Measurements from ENCODE around the gene GAS7.

Gene GAS7

DNA sequence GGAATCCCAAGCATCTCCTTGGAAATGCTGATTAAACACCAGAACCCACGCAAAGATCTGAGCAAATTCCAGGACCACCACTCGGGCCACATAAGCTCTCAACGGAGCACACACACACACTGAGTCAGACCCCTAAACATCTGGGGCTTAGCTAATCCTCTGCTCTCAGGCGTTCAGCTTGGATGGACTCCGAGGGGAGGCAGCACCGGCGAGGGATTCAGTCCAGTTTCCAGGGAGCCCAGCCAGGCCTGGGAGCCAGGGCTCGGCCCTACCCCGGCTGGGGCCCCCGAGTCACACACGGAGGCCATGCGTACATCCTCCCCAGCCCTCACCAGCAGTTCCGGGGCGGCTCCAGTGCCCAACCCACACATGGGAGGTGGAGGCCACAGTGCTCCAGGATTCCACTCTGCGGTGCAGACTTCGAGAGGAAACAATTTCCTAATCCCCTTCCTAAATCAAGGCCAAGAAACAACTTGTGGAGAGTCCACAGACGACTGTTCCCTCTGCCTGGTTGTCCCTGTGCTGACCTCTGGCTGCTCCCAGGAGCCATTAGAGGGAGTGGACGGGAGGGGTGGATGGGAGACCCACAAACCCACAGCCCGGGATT lies 70.5 kb downstream of the GAS7 start:
- no peak overlapping the region for H3K9ac ChIP-seq (ENCODE audit: low read length)
- no peak overlapping the region for H2AFZ ChIP-seq (ENCODE audit: low read length)
- H3K9me2 ChIP-seq (ENCODE audit: low read depth, low read length) = no peaks in the 10 kb centered on the region
- TF ChIP-seq, protein P1, sequence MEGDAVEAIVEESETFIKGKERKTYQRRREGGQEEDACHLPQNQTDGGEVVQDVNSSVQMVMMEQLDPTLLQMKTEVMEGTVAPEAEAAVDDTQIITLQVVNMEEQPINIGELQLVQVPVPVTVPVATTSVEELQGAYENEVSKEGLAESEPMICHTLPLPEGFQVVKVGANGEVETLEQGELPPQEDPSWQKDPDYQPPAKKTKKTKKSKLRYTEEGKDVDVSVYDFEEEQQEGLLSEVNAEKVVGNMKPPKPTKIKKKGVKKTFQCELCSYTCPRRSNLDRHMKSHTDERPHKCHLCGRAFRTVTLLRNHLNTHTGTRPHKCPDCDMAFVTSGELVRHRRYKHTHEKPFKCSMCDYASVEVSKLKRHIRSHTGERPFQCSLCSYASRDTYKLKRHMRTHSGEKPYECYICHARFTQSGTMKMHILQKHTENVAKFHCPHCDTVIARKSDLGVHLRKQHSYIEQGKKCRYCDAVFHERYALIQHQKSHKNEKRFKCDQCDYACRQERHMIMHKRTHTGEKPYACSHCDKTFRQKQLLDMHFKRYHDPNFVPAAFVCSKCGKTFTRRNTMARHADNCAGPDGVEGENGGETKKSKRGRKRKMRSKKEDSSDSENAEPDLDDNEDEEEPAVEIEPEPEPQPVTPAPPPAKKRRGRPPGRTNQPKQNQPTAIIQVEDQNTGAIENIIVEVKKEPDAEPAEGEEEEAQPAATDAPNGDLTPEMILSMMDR (IDR thresholded peaks at IDR 0.05; ENCODE audit: low read length) = no peak
- no peak for TF ChIP-seq EZH2 (IDR thresholded peaks at IDR 0.05; ENCODE audit: borderline replicate concordance, low read length)
- no peaks in the 10 kb centered on the region for H4K20me1 ChIP-seq (ENCODE audit: insufficient read depth, low read length)
- H3K27ac ChIP-seq (ENCODE audit: low read depth, low read length, poor library complexity, severe bottlenecking) = no peak overlapping the region
- H3F3A ChIP-seq (ENCODE audit: insufficient read depth, low read length) = no peaks in the 10 kb centered on the region
- H3K4me3 ChIP-seq (ENCODE audit: low read depth, low read length, poor library complexity, severe bottlenecking) = no peak overlapping the region
- H3K9me3 ChIP-seq (ENCODE audit: low read length) = no peaks in the 10 kb centered on the region
- no peaks in the 10 kb centered on the region for H3K27me3 ChIP-seq (ENCODE audit: insufficient read depth, low read length)
- no peaks in the 10 kb centered on the region for H3K79me2 ChIP-seq (ENCODE audit: insufficient read depth, low read length)
- no peak overlapping the region for H3K4me2 ChIP-seq (ENCODE audit: low read length)
- H3K4me1 ChIP-seq (ENCODE audit: insufficient read depth, low read length, severe bottlenecking) = no peaks in the 10 kb centered on the region
- no peaks in the 10 kb centered on the region for H3K36me3 ChIP-seq (ENCODE audit: insufficient read depth, low read length)

DNA sequence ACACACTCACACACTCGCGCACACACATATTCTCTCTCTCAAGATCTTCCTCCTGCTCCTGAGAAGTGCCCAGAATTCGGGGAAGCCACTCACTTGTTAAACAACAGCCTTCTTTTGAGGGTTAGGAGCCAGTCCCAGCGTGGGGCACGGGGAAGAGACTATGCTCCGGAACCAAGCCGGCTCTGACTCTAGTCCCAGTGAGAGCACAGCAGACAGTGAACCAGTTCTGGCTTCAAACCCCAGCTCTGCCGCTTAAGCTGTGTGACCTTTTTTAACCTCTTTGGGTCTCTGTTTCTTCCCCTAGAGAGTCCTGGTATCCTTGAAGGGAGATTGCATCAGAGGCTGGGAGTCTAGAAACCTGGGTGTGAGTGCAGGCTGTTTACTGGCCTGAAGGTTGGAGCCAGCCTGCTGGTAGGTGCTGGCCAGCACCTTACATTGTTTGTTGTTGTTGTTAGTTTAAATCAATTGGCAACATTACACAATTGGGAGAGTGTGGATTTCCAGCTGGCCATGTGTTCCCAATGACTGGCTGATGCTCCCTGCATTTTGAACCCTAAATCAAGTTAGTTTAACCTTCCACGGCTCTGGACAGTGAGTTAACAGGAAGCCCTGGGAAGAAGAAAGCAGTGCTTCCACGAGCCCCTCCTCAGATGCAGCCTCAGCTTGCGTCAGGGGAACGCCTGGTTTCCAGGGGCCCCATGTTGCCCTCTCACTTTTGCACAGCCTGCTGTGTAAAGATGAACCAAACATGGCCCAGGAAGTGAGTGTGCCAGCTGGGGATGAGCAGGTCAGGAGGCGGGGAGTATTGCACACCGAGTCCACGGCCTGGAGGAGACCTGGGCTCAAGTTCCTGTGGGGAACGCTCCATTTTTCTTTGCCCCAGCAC lies 71.5 kb downstream of the GAS7 start:
- Histone ChIP-seq H4K20me1 (ENCODE audit: insufficient read depth, low read length) (no peaks in the 10 kb centered on the region), H3K9me3 (ENCODE audit: low read length) (no peaks in the 10 kb centered on the region)
- TF ChIP-seq, protein P1 (IDR thresholded peaks at IDR 0.05; ENCODE audit: low read length) = no peak
- TF ChIP-seq EZH2 (IDR thresholded peaks at IDR 0.05; ENCODE audit: borderline replicate concordance, low read length) = no peak

DNA sequence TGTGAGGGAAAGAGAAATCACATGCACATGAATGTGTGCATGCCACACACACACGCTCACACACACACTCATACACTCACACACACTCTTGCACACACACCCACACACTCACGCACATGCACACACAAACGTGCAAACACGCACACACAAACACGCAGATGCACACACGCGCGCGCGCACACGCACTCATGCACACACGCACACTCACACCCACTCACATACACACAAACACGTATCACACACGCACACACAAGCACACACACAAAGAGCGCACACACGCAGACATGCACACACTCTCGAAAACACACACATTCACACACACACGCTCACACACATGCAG lies 72.2 kb downstream of the GAS7 start:
- Histone ChIP-seq H3K4me1 (ENCODE audit: insufficient read depth, low read length, severe bottlenecking) (no peaks in the 10 kb centered on the region), H3K79me2 (ENCODE audit: insufficient read depth, low read length) (no peaks in the 10 kb centered on the region), H2AFZ (ENCODE audit: low read length) (no peak overlapping the region), H3K27me3 (ENCODE audit: insufficient read depth, low read length) (no peaks in the 10 kb centered on the region), H3K9me3 (ENCODE audit: low read length) (no peaks in the 10 kb centered on the region), H3K4me2 (ENCODE audit: low read length) (no peak overlapping the region), H3K9me2 (ENCODE audit: low read depth, low read length) (no peaks in the 10 kb centered on the region), H3K9ac (ENCODE audit: low read length) (no peak overlapping the region), H3K4me3 (ENCODE audit: low read depth, low read length, poor library complexity, severe bottlenecking) (no peak overlapping the region), H3F3A (ENCODE audit: insufficient read depth, low read length) (no peaks in the 10 kb centered on the region), H3K36me3 (ENCODE audit: insufficient read depth, low read length) (no peaks in the 10 kb centered on the region), H4K20me1 (ENCODE audit: insufficient read depth, low read length) (no peaks in the 10 kb centered on the region), H3K27ac (ENCODE audit: low read depth, low read length, poor library complexity, severe bottlenecking) (no peak overlapping the region)
- TF ChIP-seq EZH2 (IDR thresholded peaks at IDR 0.05; ENCODE audit: borderline replicate concordance, low read length) = no peak
- TF ChIP-seq, protein P1 (IDR thresholded peaks at IDR 0.05; ENCODE audit: low read length) = no peak

More for the DNA sequence above, 71.5 kb downstream of the GAS7 start:
- no peaks in the 10 kb centered on the region for H3F3A ChIP-seq (ENCODE audit: insufficient read depth, low read length)
- no peak overlapping the region for H3K9ac ChIP-seq (ENCODE audit: low read length)
- H3K36me3 ChIP-seq (ENCODE audit: insufficient read depth, low read length) = no peaks in the 10 kb centered on the region
- no peaks in the 10 kb centered on the region for H3K9me2 ChIP-seq (ENCODE audit: low read depth, low read length)
- no peak overlapping the region for H3K27ac ChIP-seq (ENCODE audit: low read depth, low read length, poor library complexity, severe bottlenecking)
- H3K79me2 ChIP-seq (ENCODE audit: insufficient read depth, low read length) = no peaks in the 10 kb centered on the region
- H3K4me1 ChIP-seq (ENCODE audit: insufficient read depth, low read length, severe bottlenecking) = no peaks in the 10 kb centered on the region
- no peak overlapping the region for H2AFZ ChIP-seq (ENCODE audit: low read length)
- no peak overlapping the region for H3K4me3 ChIP-seq (ENCODE audit: low read depth, low read length, poor library complexity, severe bottlenecking)
- no peak overlapping the region for H3K4me2 ChIP-seq (ENCODE audit: low read length)
- no peaks in the 10 kb centered on the region for H3K27me3 ChIP-seq (ENCODE audit: insufficient read depth, low read length)
